ENCODE results near the gene AFAP1.

DNA sequence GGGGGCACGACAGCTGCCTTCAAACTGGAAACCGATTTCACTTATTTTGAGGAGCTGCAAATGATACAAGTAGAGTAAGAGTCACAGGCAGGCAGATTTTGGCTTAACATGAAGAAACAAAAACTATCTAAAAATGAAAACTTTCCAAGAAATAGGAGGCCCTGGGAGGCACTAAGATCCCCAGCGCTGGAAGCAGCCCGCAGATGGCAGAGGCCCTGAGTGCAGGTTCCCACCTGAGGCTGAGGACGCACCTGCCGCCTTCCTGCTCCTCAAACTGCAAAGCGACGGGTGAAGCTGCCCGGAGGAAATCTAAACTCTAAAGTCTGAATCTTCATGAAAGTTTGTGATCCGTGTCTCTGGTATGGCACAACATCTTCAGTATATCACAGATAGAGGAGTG is 138.7 kb downstream of the AFAP1 start:
- TF ChIP-seq CTCF (tag by site-specific recombination; IDR thresholded peaks at IDR 0.05): no peak
- no peak for TF ChIP-seq ZNF362 (tag by site-specific recombination; IDR thresholded peaks at IDR 0.05)
- no peak for TF ChIP-seq ZBTB21 (tag by site-specific recombination; IDR thresholded peaks at IDR 0.05)
- TF ChIP-seq ZNF138 (tag by site-specific recombination; IDR thresholded peaks at IDR 0.05; ENCODE audit: borderline replicate concordance): no peak
- no peak for TF ChIP-seq ZNF140 (tag by site-specific recombination; IDR thresholded peaks at IDR 0.05)
- no peak for TF ChIP-seq ZNF510 (tag by site-specific recombination; IDR thresholded peaks at IDR 0.05; ENCODE audit: insufficient replicate concordance)
- no peak for TF ChIP-seq ZNF548 (tag by site-specific recombination; IDR thresholded peaks at IDR 0.05)
